Measurements from ENCODE around the gene ANTXR1.

DNA sequence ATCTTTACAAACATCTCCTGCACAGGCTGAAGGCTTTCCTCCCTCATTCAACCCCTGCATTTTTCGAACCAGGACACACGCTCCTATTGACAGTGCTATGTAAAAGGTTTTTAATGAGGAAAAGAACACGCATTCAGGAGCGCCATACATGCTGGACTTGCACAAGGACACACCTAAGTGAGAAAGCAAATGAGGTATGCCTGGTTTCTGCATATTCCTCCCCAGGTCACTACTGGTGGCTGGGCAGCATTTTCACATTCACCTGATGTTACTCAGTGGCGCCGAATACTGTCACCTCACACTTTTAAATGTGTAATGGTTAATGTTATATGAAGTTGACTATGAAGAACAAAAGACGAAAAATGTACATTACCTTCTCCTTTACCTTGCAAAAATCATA lies 150.6 kb downstream of the ANTXR1 start:
- TF ChIP-seq, protein P1, sequence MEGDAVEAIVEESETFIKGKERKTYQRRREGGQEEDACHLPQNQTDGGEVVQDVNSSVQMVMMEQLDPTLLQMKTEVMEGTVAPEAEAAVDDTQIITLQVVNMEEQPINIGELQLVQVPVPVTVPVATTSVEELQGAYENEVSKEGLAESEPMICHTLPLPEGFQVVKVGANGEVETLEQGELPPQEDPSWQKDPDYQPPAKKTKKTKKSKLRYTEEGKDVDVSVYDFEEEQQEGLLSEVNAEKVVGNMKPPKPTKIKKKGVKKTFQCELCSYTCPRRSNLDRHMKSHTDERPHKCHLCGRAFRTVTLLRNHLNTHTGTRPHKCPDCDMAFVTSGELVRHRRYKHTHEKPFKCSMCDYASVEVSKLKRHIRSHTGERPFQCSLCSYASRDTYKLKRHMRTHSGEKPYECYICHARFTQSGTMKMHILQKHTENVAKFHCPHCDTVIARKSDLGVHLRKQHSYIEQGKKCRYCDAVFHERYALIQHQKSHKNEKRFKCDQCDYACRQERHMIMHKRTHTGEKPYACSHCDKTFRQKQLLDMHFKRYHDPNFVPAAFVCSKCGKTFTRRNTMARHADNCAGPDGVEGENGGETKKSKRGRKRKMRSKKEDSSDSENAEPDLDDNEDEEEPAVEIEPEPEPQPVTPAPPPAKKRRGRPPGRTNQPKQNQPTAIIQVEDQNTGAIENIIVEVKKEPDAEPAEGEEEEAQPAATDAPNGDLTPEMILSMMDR (conservative IDR thresholded peaks at IDR 0.05; ENCODE audit: low read length) = no peak
- TF ChIP-seq EZH2phosphoT487 (IDR thresholded peaks at IDR 0.05; ENCODE audit: borderline replicate concordance) = no peak
